ENCODE data around the gene SH2D7.

SH2D7 gene

GRCh38 chr15:78077871-78078210, 14.5 kb upstream of the SH2D7 start:
- DNase-seq (ENCODE audit: low read depth in 2 of 2), result no peak

GRCh38 chr15:78079298-78080087, 12.9 kb upstream of the SH2D7 start:
- DNase-seq (ENCODE audit: low read depth in 2 of 2), result no peak

- no peak for DNase-seq (ENCODE audit: low read depth in 2 of 2)
These were observed 12.3 kb upstream of the SH2D7 start for GRCh38 chr15:78080088-78080460.

- DNase-seq (ENCODE audit: low read depth in 2 of 2), result no peak
These were observed 10.1 kb upstream of the SH2D7 start for GRCh38 chr15:78082106-78082742.

- no peak for DNase-seq (ENCODE audit: low read depth in 2 of 2)
These were observed 9.6 kb upstream of the SH2D7 start for GRCh38 chr15:78082743-78083110.

- DNase-seq (ENCODE audit: low read depth in 2 of 2), result no peak
These were observed 9.2 kb upstream of the SH2D7 start for GRCh38 chr15:78083186-78083585.

GRCh38 chr15:78083687-78084448, 8.5 kb upstream of the SH2D7 start:
- no peak for DNase-seq (ENCODE audit: low read depth in 2 of 2)

GRCh38 chr15:78084449-78084750, 8.0 kb upstream of the SH2D7 start:
- no peak for DNase-seq (ENCODE audit: low read depth in 2 of 2)

GRCh38 chr15:78085928-78086327, 6.4 kb upstream of the SH2D7 start:
- no peak for DNase-seq (ENCODE audit: low read depth in 2 of 2)

- no peak for DNase-seq (ENCODE audit: low read depth in 2 of 2)
These were observed 4.2 kb upstream of the SH2D7 start for GRCh38 chr15:78087951-78088772.

- no peak for DNase-seq (ENCODE audit: low read depth in 2 of 2)
These were observed 3.6 kb upstream of the SH2D7 start for GRCh38 chr15:78088773-78089080.

- DNase-seq (ENCODE audit: low read depth in 2 of 2), result no peak
These were observed 1.8 kb upstream of the SH2D7 start for GRCh38 chr15:78090422-78091063.

GRCh38 chr15:78093242-78094020, 1.1 kb downstream of the SH2D7 start:
- no peak for DNase-seq (ENCODE audit: low read depth in 2 of 2)

GRCh38 chr15:78097667-78098066, 5.3 kb downstream of the SH2D7 start:
- no peak for DNase-seq (ENCODE audit: low read depth in 2 of 2)

- DNase-seq (ENCODE audit: low read depth in 2 of 2), result no peak
These were observed 5.9 kb downstream of the SH2D7 start for GRCh38 chr15:78098131-78098755.

GRCh38 chr15:78100886-78101285, 8.5 kb downstream of the SH2D7 start:
- no peak for DNase-seq (ENCODE audit: low read depth in 2 of 2)

- DNase-seq (ENCODE audit: low read depth in 2 of 2), result no peak
These were observed 9.2 kb downstream of the SH2D7 start for GRCh38 chr15:78101423-78102105.

- DNase-seq (ENCODE audit: low read depth in 2 of 2), result no peak
These were observed 9.8 kb downstream of the SH2D7 start for GRCh38 chr15:78102211-78102610.

GRCh38 chr15:78102741-78103140, 10.4 kb downstream of the SH2D7 start:
- no peak for DNase-seq (ENCODE audit: low read depth in 2 of 2)

All from stimulated activated CD8-positive, alpha-beta memory T cell treated with anti-CD3 and anti-CD28 coated beads, Interleukin-15, amount 100 ng/mL, for 4 hours (primary cell).